ENCODE data around the gene ABTB1. TPM values are rescaled to one million over a fixed set of nuclear protein-coding genes. Genes with fewer than 3 reads are reported as not detected.

ABTB1 gene
- total RNA-seq, 1 donor from 2014 or later: 11.8 TPM

- no peak for DNase-seq (ENCODE audit: low read depth)
- H3K36me3 ChIP-seq (ENCODE audit: insufficient read depth, low read length): no peaks in the 10 kb centered on the region
- no peaks in the 10 kb centered on the region for H4K20me1 ChIP-seq (ENCODE audit: insufficient read depth, low read length)
- no peaks in the 10 kb centered on the region for H3K9me3 ChIP-seq (ENCODE audit: insufficient read depth, low read depth, low read length)
- peaks cover 10% of the 10 kb centered on the region for H3K4me1 ChIP-seq (ENCODE audit: insufficient read depth, low read length)
- Mint-ChIP-seq H3K36me3 (ENCODE audit: low read depth, unreplicated experiment) (peaks cover 14% of the 10 kb centered on the region), H3K4me1 (ENCODE audit: low read depth, unreplicated experiment) (peaks cover 4% of the 10 kb centered on the region), H3K4me3 (ENCODE audit: unreplicated experiment) (no peak overlapping the region), H3K27ac (ENCODE audit: unreplicated experiment) (no peak overlapping the region), H3K27me3 (ENCODE audit: low read depth, unreplicated experiment) (peaks cover 3% of the 10 kb centered on the region), H3K9me3 (ENCODE audit: unreplicated experiment) (no peaks in the 10 kb centered on the region)
- no peaks in the 10 kb centered on the region for H3K27me3 ChIP-seq (ENCODE audit: insufficient read depth, low read length)
- FAIRE-seq: no peak
- H2AFZ ChIP-seq (ENCODE audit: low read depth, low read length): no peak overlapping the region
- H3K4me2 ChIP-seq (ENCODE audit: low read length): no peak overlapping the region
- no peak overlapping the region for H3K4me3 ChIP-seq (ENCODE audit: insufficient read depth, low read depth, low read length)
- no peaks in the 10 kb centered on the region for H3K79me2 ChIP-seq (ENCODE audit: insufficient read depth, low read length)
- TF ChIP-seq EZH2 (IDR thresholded peaks at IDR 0.05; ENCODE audit: insufficient read depth, low read length) (no peak), CTCF (IDR thresholded peaks at IDR 0.05; ENCODE audit: insufficient read depth, low read depth, low read length) (no peak)
- H3K9ac ChIP-seq (ENCODE audit: low read length): no peak overlapping the region
- no peak overlapping the region for H3K27ac ChIP-seq (ENCODE audit: low read depth, low read length)
Measured at GRCh38 chr3:127718245-127718915, 45.6 kb downstream of the ABTB1 start.

- no peaks in the 10 kb centered on the region for H3K27me3 ChIP-seq (ENCODE audit: insufficient read depth, low read length)
- FAIRE-seq (no peak), DNase-seq (ENCODE audit: low read depth) (no peak)
- no peaks in the 10 kb centered on the region for H3K79me2 ChIP-seq (ENCODE audit: insufficient read depth, low read length)
- no peak overlapping the region for H3K4me3 Mint-ChIP-seq (ENCODE audit: unreplicated experiment)
- no peak overlapping the region for H3K4me3 ChIP-seq (ENCODE audit: insufficient read depth, low read depth, low read length)
- H3K4me2 ChIP-seq (ENCODE audit: low read length): no peak overlapping the region
- H3K36me3 ChIP-seq (ENCODE audit: insufficient read depth, low read length): no peaks in the 10 kb centered on the region
- H4K20me1 ChIP-seq (ENCODE audit: insufficient read depth, low read length): no peaks in the 10 kb centered on the region
- H3K36me3 Mint-ChIP-seq (ENCODE audit: low read depth, unreplicated experiment): peaks cover 15% of the 10 kb centered on the region
- H3K4me1 Mint-ChIP-seq (ENCODE audit: low read depth, unreplicated experiment): peaks cover 4% of the 10 kb centered on the region
- H3K9ac ChIP-seq (ENCODE audit: low read length): no peak overlapping the region
- no peak overlapping the region for H2AFZ ChIP-seq (ENCODE audit: low read depth, low read length)
- TF ChIP-seq CTCF (IDR thresholded peaks at IDR 0.05; ENCODE audit: insufficient read depth, low read depth, low read length): no peak
- no peak for TF ChIP-seq EZH2 (IDR thresholded peaks at IDR 0.05; ENCODE audit: insufficient read depth, low read length)
- no peaks in the 10 kb centered on the region for H3K9me3 ChIP-seq (ENCODE audit: insufficient read depth, low read depth, low read length)
- H3K27me3 Mint-ChIP-seq (ENCODE audit: low read depth, unreplicated experiment): peaks cover 3% of the 10 kb centered on the region
- H3K27ac Mint-ChIP-seq (ENCODE audit: unreplicated experiment): no peak overlapping the region
- no peak overlapping the region for H3K27ac ChIP-seq (ENCODE audit: low read depth, low read length)
- H3K4me1 ChIP-seq (ENCODE audit: insufficient read depth, low read length): peaks cover 10% of the 10 kb centered on the region
- no peaks in the 10 kb centered on the region for H3K9me3 Mint-ChIP-seq (ENCODE audit: unreplicated experiment)
Measured at GRCh38 chr3:127718916-127719290, 46.2 kb downstream of the ABTB1 start.

GRCh38 chr3:127719369-127719768, 46.6 kb downstream of the ABTB1 start:
- H3K36me3 ChIP-seq (ENCODE audit: insufficient read depth, low read length): no peaks in the 10 kb centered on the region
- Mint-ChIP-seq H3K4me3 (ENCODE audit: unreplicated experiment) (no peak overlapping the region), H3K27me3 (ENCODE audit: low read depth, unreplicated experiment) (peaks cover 3% of the 10 kb centered on the region), H3K27ac (ENCODE audit: unreplicated experiment) (no peak overlapping the region), H3K4me1 (ENCODE audit: low read depth, unreplicated experiment) (peaks cover 4% of the 10 kb centered on the region), H3K9me3 (ENCODE audit: unreplicated experiment) (no peaks in the 10 kb centered on the region), H3K36me3 (ENCODE audit: low read depth, unreplicated experiment) (peaks cover 16% of the 10 kb centered on the region)
- no peak overlapping the region for H3K27ac ChIP-seq (ENCODE audit: low read depth, low read length)
- no peaks in the 10 kb centered on the region for H3K79me2 ChIP-seq (ENCODE audit: insufficient read depth, low read length)
- DNase-seq (ENCODE audit: low read depth) (no peak), FAIRE-seq (no peak)
- H3K9ac ChIP-seq (ENCODE audit: low read length): no peak overlapping the region
- no peak overlapping the region for H3K4me2 ChIP-seq (ENCODE audit: low read length)
- H2AFZ ChIP-seq (ENCODE audit: low read depth, low read length): no peak overlapping the region
- no peaks in the 10 kb centered on the region for H3K27me3 ChIP-seq (ENCODE audit: insufficient read depth, low read length)
- H3K4me3 ChIP-seq (ENCODE audit: insufficient read depth, low read depth, low read length): no peak overlapping the region
- no peaks in the 10 kb centered on the region for H3K9me3 ChIP-seq (ENCODE audit: insufficient read depth, low read depth, low read length)
- peaks cover 10% of the 10 kb centered on the region for H3K4me1 ChIP-seq (ENCODE audit: insufficient read depth, low read length)
- TF ChIP-seq CTCF (IDR thresholded peaks at IDR 0.05; ENCODE audit: insufficient read depth, low read depth, low read length) (no peak), EZH2 (IDR thresholded peaks at IDR 0.05; ENCODE audit: insufficient read depth, low read length) (no peak)
- H4K20me1 ChIP-seq (ENCODE audit: insufficient read depth, low read length): no peaks in the 10 kb centered on the region
